ENCODE measurements around the gene SPIRE1. TPM values are rescaled to one million over a fixed set of nuclear protein-coding genes. Genes with fewer than 3 reads are reported as not detected.

Gene SPIRE1
- total and polyA plus RNA-seq, 2 of the 4 experiments (the other 2 are of a cell fraction) = 11.6 to 31.4 TPM

DNA sequence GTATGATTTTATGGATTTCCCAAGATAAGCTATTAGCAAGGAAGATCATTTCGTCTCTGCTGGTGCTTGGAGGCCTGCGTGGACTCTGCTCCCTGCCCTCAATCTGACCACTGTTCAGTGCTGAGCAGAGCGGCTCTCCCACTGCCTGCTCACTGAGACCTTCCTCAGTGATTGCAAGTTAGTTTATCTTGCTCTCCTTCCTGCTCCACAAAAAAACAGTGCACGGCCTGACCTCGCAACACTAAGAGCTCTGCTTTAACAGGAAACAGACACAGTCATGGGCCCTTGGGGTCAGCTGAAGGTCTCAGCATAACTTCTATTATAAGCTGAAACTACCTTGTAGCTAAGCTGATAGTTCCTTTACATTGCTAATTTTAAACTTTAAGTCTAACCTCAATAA is 197.0 kb downstream of the SPIRE1 start:
- Histone ChIP-seq H4K20me1 (ENCODE audit: insufficient read depth, low read length) (no peaks in the 10 kb centered on the region), H2BK5ac (ENCODE audit: low read depth, low read length, poor library complexity, severe bottlenecking) (no peak overlapping the region), H3K4me2 (ENCODE audit: low read depth, low read length) (no peak overlapping the region), H2AK5ac (ENCODE audit: low read depth, low read length) (no peak overlapping the region), H3K9me1 (ENCODE audit: insufficient read depth, low read length) (0 out of 2 replicates have a peak, but pooled peaks cover 10% of the 10 kb centered on the region), H3K4ac (ENCODE audit: low read depth, low read length) (peak overlapping the region; percentile 3; the same call in 1 of the 2 replicates), H3K4me1 (ENCODE audit: control insufficient read depth, insufficient read depth, low read length) (peaks cover 4% of the 10 kb centered on the region), H3K14ac (replicated peaks; ENCODE audit: low read depth, low read length) (no peak overlapping the region), H2AK9ac (replicated peaks; ENCODE audit: low read depth, low read length, poor library complexity) (no peak overlapping the region), H3K18ac (ENCODE audit: low read depth, low read length) (no peak overlapping the region), H2BK20ac (ENCODE audit: low read depth, low read length) (no peak overlapping the region), H3K4me3 (ENCODE audit: insufficient read depth, low read depth, low read length) (no peak overlapping the region), H4K8ac (ENCODE audit: low read depth in 2 of 2, low read length in 2 of 2) (0 out of 4 replicates have a peak overlapping the region, but pooled peaks of 1 of the 2 experiments have one; percentile 9), H3K27me3 (ENCODE audit: control insufficient read depth, insufficient read depth, low read length) (no peaks in the 10 kb centered on the region), H3K79me1 (ENCODE audit: low read depth in 1 of 2, low read length in 2 of 2) (peaks cover 0 to 4% of the 10 kb centered on the region in 2 experiments; a peak in 1 of 4 replicates), H3K36me3 (ENCODE audit: control insufficient read depth, insufficient read depth, low read length) (peaks cover 14% of the 10 kb centered on the region), H2AFZ (replicated peaks; ENCODE audit: low read length, poor library complexity) (no peak overlapping the region), H4K5ac (ENCODE audit: low read depth, low read length) (no peak overlapping the region), H3K9ac (ENCODE audit: low read depth, low read length) (no peak overlapping the region), H4K91ac (ENCODE audit: insufficient read depth, low read depth, low read length) (no peak overlapping the region), H3K9me3 (ENCODE audit: control insufficient read depth, insufficient read depth, low read length) (no peaks in the 10 kb centered on the region), H3K27ac (ENCODE audit: insufficient read depth, low read length) (no peak overlapping the region), H3K56ac (ENCODE audit: extremely low read depth, insufficient read depth, low read length) (no peak overlapping the region), H2BK15ac (ENCODE audit: low read depth, low read length) (no peak overlapping the region), H2BK120ac (ENCODE audit: low read depth, low read length) (no peak overlapping the region), H3K23ac (ENCODE audit: low read depth, low read length) (no peak overlapping the region)
- DNase-seq (peak; percentile 56), ATAC-seq (ENCODE audit: low read depth) (peak; percentile 57)
- 40% methylated on average over 3 of the region's 5 CpGs; no CpG with 5 or more reads in 1 of the 2 experiments for WGBS, 2 experiments (ENCODE audit: extremely low coverage in 2 of 2, insufficient read length in 1 of 2)
- TF ChIP-seq MXI1 (IDR thresholded peaks at IDR 0.05; ENCODE audit: borderline replicate concordance, low read depth, low read length) = no peak
- TF ChIP-seq, protein P1, sequence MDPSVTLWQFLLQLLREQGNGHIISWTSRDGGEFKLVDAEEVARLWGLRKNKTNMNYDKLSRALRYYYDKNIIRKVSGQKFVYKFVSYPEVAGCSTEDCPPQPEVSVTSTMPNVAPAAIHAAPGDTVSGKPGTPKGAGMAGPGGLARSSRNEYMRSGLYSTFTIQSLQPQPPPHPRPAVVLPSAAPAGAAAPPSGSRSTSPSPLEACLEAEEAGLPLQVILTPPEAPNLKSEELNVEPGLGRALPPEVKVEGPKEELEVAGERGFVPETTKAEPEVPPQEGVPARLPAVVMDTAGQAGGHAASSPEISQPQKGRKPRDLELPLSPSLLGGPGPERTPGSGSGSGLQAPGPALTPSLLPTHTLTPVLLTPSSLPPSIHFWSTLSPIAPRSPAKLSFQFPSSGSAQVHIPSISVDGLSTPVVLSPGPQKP (IDR thresholded peaks at IDR 0.05; ENCODE audit: borderline replicate concordance, low read depth, low read length) = no peak
- TF ChIP-seq POLR2A (IDR thresholded peaks at IDR 0.05; ENCODE audit: low read depth, low read length) = no peak
- no peak for TF ChIP-seq CEBPB (IDR thresholded peaks at IDR 0.05; ENCODE audit: low read depth, low read length)
- TF ChIP-seq SMC3 (IDR thresholded peaks at IDR 0.05; ENCODE audit: low read depth, low read length) = no peak
- no peak for TF ChIP-seq MAFK (IDR thresholded peaks at IDR 0.05; ENCODE audit: low read depth, low read length)
- no peak for TF ChIP-seq CHD1 (IDR thresholded peaks at IDR 0.05; ENCODE audit: low read depth, low read length)
- no peak for TF ChIP-seq RCOR1 (IDR thresholded peaks at IDR 0.05; ENCODE audit: insufficient replicate concordance, low read length)
- TF ChIP-seq RFX5 (IDR thresholded peaks at IDR 0.05; ENCODE audit: low read depth, low read length) = no peak
- TF ChIP-seq NFE2L2 (IDR thresholded peaks at IDR 0.05; ENCODE audit: low read depth, low read length) = no peak
- TF ChIP-seq, protein P2, sequence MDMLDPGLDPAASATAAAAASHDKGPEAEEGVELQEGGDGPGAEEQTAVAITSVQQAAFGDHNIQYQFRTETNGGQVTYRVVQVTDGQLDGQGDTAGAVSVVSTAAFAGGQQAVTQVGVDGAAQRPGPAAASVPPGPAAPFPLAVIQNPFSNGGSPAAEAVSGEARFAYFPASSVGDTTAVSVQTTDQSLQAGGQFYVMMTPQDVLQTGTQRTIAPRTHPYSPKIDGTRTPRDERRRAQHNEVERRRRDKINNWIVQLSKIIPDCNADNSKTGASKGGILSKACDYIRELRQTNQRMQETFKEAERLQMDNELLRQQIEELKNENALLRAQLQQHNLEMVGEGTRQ (IDR thresholded peaks at IDR 0.05; ENCODE audit: low read depth, low read length) = no peak
- TF ChIP-seq FOS (IDR thresholded peaks at IDR 0.05; ENCODE audit: low read depth, low read length) = no peak
- no peak for TF ChIP-seq RAD21 (IDR thresholded peaks at IDR 0.05; ENCODE audit: low read length)
- in situ Hi-C loops (cut with MboI; ENCODE audit: low sequenced_read_pairs) (no loop called here), intact Hi-C loops (cut with micrococcal nuclease) (no loop called here), dilution Hi-C loops (cut with HindIII; ENCODE audit: low sequenced_read_pairs, unreplicated experiment) (no loop called here)
- POLR2A ChIA-PET (ENCODE audit: unreplicated experiment) = no interaction called here
- BruUV-seq (replicated peaks) = no TSS peak
- CTCF ChIA-PET = no interaction called here

Measured in IMR-90 (cell line).